HepG2 (cell line): ENCODE measurements around the gene ENTPD7. TPM values are rescaled to one million over a fixed set of nuclear protein-coding genes. Genes with fewer than 3 reads are reported as not detected.

ENCODE experiments used
- RFX5 ChIP-seq: IDR thresholded peaks from 2 replicates; pipeline ENCODE4 v1.6.1; 2011; ENCODE audit warnings: low read depth, low read length, improper control_type of control experiment
- USF2 ChIP-seq, 2 experiments: sonication (generic) in 1 of 2; formaldehyde crosslinking in 1 of 2; IDR thresholded peaks; 2 replicates each; pipeline versions ENCODE4 v1.5.1 to v1.6.1; 2011 to 2020; ENCODE audit warnings: borderline replicate concordance in 1 of 2, low read depth in 1 of 2, low read length in 1 of 2, mild to moderate bottlenecking in 1 of 2, missing genetic modification reagents in 1 of 2, moderate library complexity in 1 of 2
- ZBTB40 ChIP-seq, 2 experiments: fragments of 450-650 bp in 1 of 2; sonication (generic) in 1 of 2; formaldehyde crosslinking in 1 of 2; IDR thresholded peaks; 2 replicates each; pipeline versions ENCODE4 v1.6.1 to v1.8.0; 2016 to 2022; ENCODE audit warnings: antibody characterized with exemption in 1 of 2, mild to moderate bottlenecking in 1 of 2, missing genetic modification reagents in 1 of 2
- ZFAT ChIP-seq: sonication (generic); formaldehyde crosslinking; conservative IDR thresholded peaks from 2 replicates; pipeline ENCODE4 v1.8.1; 2023; ENCODE audit warnings: missing genetic modification reagents, inconsistent platforms
- ZFP36L1 ChIP-seq: sonication (generic); formaldehyde crosslinking; IDR thresholded peaks from 2 replicates; pipeline ENCODE4 v1.8.0; 2022; ENCODE audit warnings: mild to moderate bottlenecking, missing genetic modification reagents, moderate library complexity
- ZFP37 ChIP-seq: sonication (generic); formaldehyde crosslinking; IDR thresholded peaks from 2 replicates; pipeline ENCODE4 v1.4.0; 2020; ENCODE audit warnings: missing genetic modification reagents, borderline replicate concordance
- ZNF280B ChIP-seq: sonication (generic); formaldehyde crosslinking; IDR thresholded peaks from 2 replicates; pipeline ENCODE4 v1.5.0; 2020; ENCODE audit warnings: missing genetic modification reagents, mild to moderate bottlenecking, borderline replicate concordance
- ZNF574 ChIP-seq: sonication (generic); formaldehyde crosslinking; IDR thresholded peaks from 2 replicates; pipeline ENCODE4 v1.4.0; 2020; ENCODE audit warnings: missing genetic modification reagents
- ZNF850 ChIP-seq: sonication (generic); formaldehyde crosslinking; conservative IDR thresholded peaks from 2 replicates; pipeline ENCODE4 v1.9.0; 2021; ENCODE audit warnings: mild to moderate bottlenecking, missing genetic modification reagents
- ZSCAN29 ChIP-seq: sonication (generic); formaldehyde crosslinking; conservative IDR thresholded peaks from 2 replicates; pipeline ENCODE4 v1.4.0; 2020; ENCODE audit warnings: mild to moderate bottlenecking, missing genetic modification reagents
- polyA plus RNA-seq, 8 experiments: library from polyadenylated mRNA; depleted of rRNA in 3 of 8; stranded (reverse) in 7 of 8; unstranded in 1 of 8; fragments of >200 nt; fragmentation: Illumina TruSeq in 4 of 8; extraction: Trizol in 4 of 8; gene quantifications; 2 replicates each; pipeline versions ENCODE4 v1.2.1 to v1.2.3, GENCODE V29; 2011 to 2016; ENCODE audit warnings: low read depth in 4 of 8, missing spikeins in 1 of 8, mixed read lengths in 1 of 8; ENCODE audit not compliant: insufficient read depth in 1 of 8
- total RNA-seq, 5 experiments: library from RNA; depleted of rRNA; stranded (reverse); fragments of >200 nt; fragmentation: Illumina TruSeq; extraction: Trizol; gene quantifications; 2 replicates each; pipeline ENCODE4 v1.2.3, GENCODE V29; 2016; ENCODE audit warnings: low read depth in 1 of 5

The ENTPD7 gene
- total and polyA plus RNA-seq, 2 of the 13 experiments (the other 11 are each of a cell fraction or from before 2014, with no cell fraction given) = 7.6 to 36.5 TPM

GRCh38 chr10:99732033-99732842, 72.9 kb downstream of the ENTPD7 start, which contains the start of the genes COX15 and CUTC (continued):
- TF ChIP-seq ZBTB40 (IDR thresholded peaks at IDR 0.05) (peak; percentile 34; the same call in 1 of the 2 replicates), ZBTB40 (CRISPR knock-in tag; IDR thresholded peaks at IDR 0.05) (peak; percentile 77), ZFP36L1 (CRISPR knock-in tag) (no peak; the same call in 1 of the 2 replicates), ZSCAN29 (CRISPR knock-in tag) (no peak), ZFP37 (CRISPR knock-in tag) (0 out of 2 replicates have a peak, but pooled peaks have one; percentile 72), ZNF850 (CRISPR knock-in tag) (0 out of 2 replicates have a peak, but pooled peaks have one; percentile 65), RFX5 (no peak), ZNF574 (CRISPR knock-in tag) (peak; percentile 77), ZFAT (0 out of 2 replicates have a peak, but pooled peaks have one; percentile 69), USF2 (IDR thresholded peaks at IDR 0.05; ENCODE audit: low read depth, low read length) (no peak), USF2 (CRISPR knock-in tag; IDR thresholded peaks at IDR 0.05; ENCODE audit: borderline replicate concordance) (no peak; the same call in 1 of the 2 replicates), ZNF280B (CRISPR knock-in tag) (peak; percentile 67; the same call in 1 of the 2 replicates)
